Vagina (tissue), 2 donors: ENCODE measurements around the gene WDR89. TPM values are rescaled to one million over a fixed set of nuclear protein-coding genes. Genes with fewer than 3 reads are reported as not detected.
A peak's percentile ranks its signal among the peaks of the same experiment; 100 is the strongest.

Experiments
- DNase-seq, 2 donors: peaks; one replicate each; pipeline ENCODE4 v3.0.0-alpha.2; 2017; ENCODE audit errors: extremely low spot score in 2 of 2
- H3K27ac ChIP-seq: fragments of 200-600 bp; sonication (generic); one replicate; pipeline ENCODE4 v1.5.1; 2019
- H3K27me3 ChIP-seq: fragments of 200-600 bp; sonication (generic); one replicate; pipeline ENCODE4 v1.5.1; 2019
- H3K36me3 ChIP-seq, 2 donors: fragments of 200-600 bp; sonication (generic); one replicate each; pipeline ENCODE4 v1.5.1; 2017 to 2019
- H3K4me1 ChIP-seq: fragments of 200-600 bp; sonication (generic); one replicate; pipeline ENCODE4 v1.5.1; 2019
- H3K4me3 ChIP-seq, 2 donors: fragments of 200-600 bp; sonication (generic); 1 replicate in 1 of 2; 2 replicates in 1 of 2; pipeline ENCODE4 v1.5.1; 2016 to 2019
- H3K9me3 ChIP-seq: fragments of 200-600 bp; sonication (generic); one replicate; pipeline ENCODE4 v1.5.1; 2019
- POLR2A ChIP-seq, 2 donors: fragments of 450-650 bp; IDR thresholded peaks; one replicate each; pipeline ENCODE4 v1.6.1; 2017; ENCODE audit warnings: antibody characterized with exemption in 2 of 2, mild to moderate bottlenecking in 2 of 2, moderate library complexity in 2 of 2
- POLR2AphosphoS5 ChIP-seq, 2 donors: sonication (generic); formaldehyde crosslinking; IDR thresholded peaks; one replicate each; pipeline ENCODE4 v1.9.0; 2017; ENCODE audit warnings: antibody characterized with exemption in 2 of 2, mild to moderate bottlenecking in 2 of 2, low read depth in 1 of 2; ENCODE audit not compliant: insufficient read depth in 1 of 2
- intact Hi-C: fragments of 100-400 bp; cut with DNase I; formaldehyde crosslinking; loops from one replicate; pipeline ENCODE4 v1.15.1; 2023
- total RNA-seq: library from RNA; depleted of rRNA; stranded (reverse); fragments of >200 nt; gene quantifications from one replicate; pipeline ENCODE4 v1.2.3, GENCODE V29; 2016
- TF ChIP-seq, protein P1 (sequence below), 3 experiments: fragments of 450-650 bp in 2 of 3; fragments of 200-600 bp in 1 of 3; sonication (generic) in 1 of 3; IDR thresholded peaks; one replicate each; pipeline ENCODE4 v1.5.1; 2017 to 2019; ENCODE audit warnings: antibody characterized with exemption in 3 of 3, mild to moderate bottlenecking in 2 of 3, moderate library complexity in 2 of 3

Gene WDR89, protein sequence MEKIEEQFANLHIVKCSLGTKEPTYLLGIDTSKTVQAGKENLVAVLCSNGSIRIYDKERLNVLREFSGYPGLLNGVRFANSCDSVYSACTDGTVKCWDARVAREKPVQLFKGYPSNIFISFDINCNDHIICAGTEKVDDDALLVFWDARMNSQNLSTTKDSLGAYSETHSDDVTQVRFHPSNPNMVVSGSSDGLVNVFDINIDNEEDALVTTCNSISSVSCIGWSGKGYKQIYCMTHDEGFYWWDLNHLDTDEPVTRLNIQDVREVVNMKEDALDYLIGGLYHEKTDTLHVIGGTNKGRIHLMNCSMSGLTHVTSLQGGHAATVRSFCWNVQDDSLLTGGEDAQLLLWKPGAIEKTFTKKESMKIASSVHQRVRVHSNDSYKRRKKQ
- 7.4 TPM for total RNA-seq

DNA sequence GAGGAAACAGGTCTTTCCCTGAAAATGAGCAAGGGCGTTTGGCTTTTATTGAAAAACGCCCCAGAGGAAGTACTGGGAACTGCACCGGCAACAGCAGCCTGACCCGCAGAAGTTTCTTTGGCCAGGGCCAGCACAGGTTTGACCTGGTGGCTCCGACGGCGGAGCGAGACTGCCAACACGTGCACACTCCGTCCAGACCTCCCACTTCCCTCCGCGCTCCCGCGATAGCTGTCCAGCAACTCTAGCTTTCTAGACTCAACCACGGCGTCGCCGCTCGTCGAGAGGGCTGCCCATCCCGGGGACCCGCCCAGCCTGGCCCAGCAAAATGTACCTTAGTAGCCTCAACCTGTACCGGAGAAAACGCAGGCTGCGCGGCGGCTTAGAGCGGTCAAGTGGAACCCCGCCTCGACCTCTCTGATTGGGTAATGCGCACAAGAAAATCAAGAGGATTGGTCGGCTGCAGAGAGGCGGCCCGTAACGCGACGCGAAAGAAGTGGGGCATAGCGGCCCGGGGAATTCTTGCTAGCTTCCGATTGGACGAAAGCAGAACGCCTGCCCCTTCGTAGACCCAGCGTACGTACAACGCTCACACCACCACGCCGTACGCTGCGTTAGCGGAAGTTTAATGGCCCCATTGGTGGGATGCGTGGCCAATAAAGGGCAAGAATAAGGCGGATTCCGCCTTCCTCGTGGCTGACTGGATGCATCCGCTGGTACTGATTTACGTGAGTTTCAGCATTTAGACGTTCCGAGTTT lies at the start of gene WDR89:
WDR89 (minus strand) TSS at position 399 of the 756 bp plus-strand sequence. CDS start 41,929 bp downstream, outside the sequence.
- intact Hi-C loops, result loop anchor here (5.0 kb wide), 1 partner anchor 99 kb away; the partner anchor contains the start of gene PPP2R5E
- Histone ChIP-seq H3K4me3 (peak within 1 kb of the TSS; percentile 62 to 70), H3K27ac (peak within 1 kb of the TSS; percentile 95), H3K4me1 (peaks cover 19% of the 10 kb centered on the region), H3K27me3 (no peaks in the 10 kb centered on the region), H3K9me3 (no peaks in the 10 kb centered on the region), H3K36me3 (no peaks in the 10 kb centered on the region)
- DNase-seq, result peak; percentile 98 to 100
- TF ChIP-seq, protein P1, sequence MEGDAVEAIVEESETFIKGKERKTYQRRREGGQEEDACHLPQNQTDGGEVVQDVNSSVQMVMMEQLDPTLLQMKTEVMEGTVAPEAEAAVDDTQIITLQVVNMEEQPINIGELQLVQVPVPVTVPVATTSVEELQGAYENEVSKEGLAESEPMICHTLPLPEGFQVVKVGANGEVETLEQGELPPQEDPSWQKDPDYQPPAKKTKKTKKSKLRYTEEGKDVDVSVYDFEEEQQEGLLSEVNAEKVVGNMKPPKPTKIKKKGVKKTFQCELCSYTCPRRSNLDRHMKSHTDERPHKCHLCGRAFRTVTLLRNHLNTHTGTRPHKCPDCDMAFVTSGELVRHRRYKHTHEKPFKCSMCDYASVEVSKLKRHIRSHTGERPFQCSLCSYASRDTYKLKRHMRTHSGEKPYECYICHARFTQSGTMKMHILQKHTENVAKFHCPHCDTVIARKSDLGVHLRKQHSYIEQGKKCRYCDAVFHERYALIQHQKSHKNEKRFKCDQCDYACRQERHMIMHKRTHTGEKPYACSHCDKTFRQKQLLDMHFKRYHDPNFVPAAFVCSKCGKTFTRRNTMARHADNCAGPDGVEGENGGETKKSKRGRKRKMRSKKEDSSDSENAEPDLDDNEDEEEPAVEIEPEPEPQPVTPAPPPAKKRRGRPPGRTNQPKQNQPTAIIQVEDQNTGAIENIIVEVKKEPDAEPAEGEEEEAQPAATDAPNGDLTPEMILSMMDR (IDR thresholded peaks at IDR 0.05), result peak in 1 of 3 experiments; percentile 78
- TF ChIP-seq POLR2AphosphoS5 (IDR thresholded peaks at IDR 0.05; ENCODE audit: insufficient read depth in 1 of 2, low read depth in 1 of 2) (peak in 1 of 2 donors; percentile 92), POLR2A (IDR thresholded peaks at IDR 0.05) (peak in 1 of 2 donors; percentile 25)

DNA sequence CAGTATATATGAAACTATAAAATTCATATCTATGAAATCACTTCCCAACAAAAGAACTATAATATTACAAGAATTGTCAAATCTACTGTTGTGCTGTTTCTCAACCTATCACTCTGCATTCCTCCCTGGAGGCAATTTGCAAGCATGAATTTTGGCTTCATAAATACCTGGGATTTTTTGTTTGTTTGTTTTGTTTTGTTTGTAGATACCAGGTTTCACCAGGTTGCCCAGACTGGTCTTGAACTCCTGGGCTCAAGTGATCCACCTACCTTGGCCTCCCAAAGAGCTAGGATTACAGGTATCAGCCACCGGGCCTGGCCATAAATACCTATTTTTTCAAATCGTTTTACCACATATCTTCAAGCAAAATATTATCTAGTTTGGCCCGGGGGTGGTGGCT lies 47.5 kb upstream of the WDR89 start:
- H3K4me3 ChIP-seq, result no peak overlapping the region
- no peak for DNase-seq
- peaks cover 0 to 3% of the 10 kb centered on the region in 2 donors for H3K36me3 ChIP-seq
- no peaks in the 10 kb centered on the region for H3K27me3 ChIP-seq
- no peak overlapping the region for H3K27ac ChIP-seq
- no peaks in the 10 kb centered on the region for H3K4me1 ChIP-seq
- intact Hi-C loops, result no loop called here
- no peaks in the 10 kb centered on the region for H3K9me3 ChIP-seq
- TF ChIP-seq POLR2AphosphoS5 (IDR thresholded peaks at IDR 0.05; ENCODE audit: insufficient read depth in 1 of 2, low read depth in 1 of 2), result no peak
- TF ChIP-seq POLR2A (IDR thresholded peaks at IDR 0.05), result no peak
- TF ChIP-seq, protein P1 (IDR thresholded peaks at IDR 0.05), result no peak

DNA sequence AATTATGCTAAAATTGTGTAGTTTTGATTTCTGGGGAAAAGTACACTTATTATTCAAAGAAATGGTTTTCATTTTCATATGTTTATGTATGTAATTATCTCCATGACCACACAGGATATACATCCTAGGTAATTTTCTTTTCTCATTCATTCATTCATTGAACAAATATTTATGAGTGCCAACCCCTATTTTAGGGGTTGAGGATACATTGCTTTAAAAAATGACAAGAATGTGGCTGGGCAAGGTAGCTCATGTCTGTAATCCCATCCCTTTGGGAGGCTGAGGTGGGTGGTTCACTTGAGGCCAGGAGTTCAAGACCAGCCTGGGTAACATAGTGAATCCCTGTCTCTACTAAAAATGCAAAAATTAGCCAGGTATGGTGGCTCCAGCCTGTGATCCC lies 45.3 kb upstream of the WDR89 start:
- no peaks in the 10 kb centered on the region for H3K27me3 ChIP-seq
- H3K9me3 ChIP-seq, result no peaks in the 10 kb centered on the region
- no peak for DNase-seq
- TF ChIP-seq POLR2A (IDR thresholded peaks at IDR 0.05) (no peak), POLR2AphosphoS5 (IDR thresholded peaks at IDR 0.05; ENCODE audit: insufficient read depth in 1 of 2, low read depth in 1 of 2) (no peak)
- TF ChIP-seq, protein P1 (IDR thresholded peaks at IDR 0.05), result no peak
- H3K4me1 ChIP-seq, result no peaks in the 10 kb centered on the region
- H3K36me3 ChIP-seq, result peaks cover 0 to 3% of the 10 kb centered on the region in 2 donors
- intact Hi-C loops, result no loop called here
- no peak overlapping the region for H3K27ac ChIP-seq
- H3K4me3 ChIP-seq, result no peak overlapping the region

DNA sequence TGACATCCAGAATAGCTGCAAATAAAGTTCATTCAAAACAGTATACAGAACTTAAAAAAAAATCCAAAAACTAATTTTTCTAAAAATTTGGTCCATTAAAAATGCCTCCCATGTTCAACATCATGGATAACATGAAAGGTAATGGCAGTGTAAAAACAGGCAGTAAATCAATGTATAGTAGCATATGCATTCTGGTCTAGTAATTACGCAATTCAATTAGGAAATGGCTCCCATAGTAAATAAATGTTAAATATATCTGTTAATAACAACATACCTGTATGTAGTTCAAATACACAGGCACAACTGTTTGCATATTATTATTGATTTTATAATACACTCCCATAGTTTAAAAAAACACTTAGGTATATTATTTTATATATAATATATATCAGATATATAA lies 43.7 kb upstream of the WDR89 start:
- DNase-seq, result no peak
- Histone ChIP-seq H3K4me3 (no peak overlapping the region), H3K27ac (no peak overlapping the region), H3K36me3 (peaks cover 0 to 3% of the 10 kb centered on the region in 2 donors), H3K27me3 (no peaks in the 10 kb centered on the region), H3K9me3 (no peaks in the 10 kb centered on the region), H3K4me1 (no peaks in the 10 kb centered on the region)
- intact Hi-C loops, result no loop called here
- TF ChIP-seq, protein P1 (IDR thresholded peaks at IDR 0.05), result no peak
- TF ChIP-seq POLR2A (IDR thresholded peaks at IDR 0.05) (no peak), POLR2AphosphoS5 (IDR thresholded peaks at IDR 0.05; ENCODE audit: insufficient read depth in 1 of 2, low read depth in 1 of 2) (no peak)
